Upper lobe of left lung (tissue), 4 donors: ENCODE results near the gene COG1.

Experiments used
- EP300 ChIP-seq, 4 donors: sonication (generic); formaldehyde crosslinking; IDR thresholded peaks; one replicate each; pipeline ENCODE4 v1.5.1; 2017; ENCODE audit warnings: antibody characterized with exemption in 4 of 4, control low read depth in 2 of 4
- POLR2A ChIP-seq, 4 donors: fragments of 450-650 bp; IDR thresholded peaks; one replicate each; pipeline ENCODE4 v1.5.1; 2016 to 2017; ENCODE audit warnings: antibody characterized with exemption in 4 of 4, mild to moderate bottlenecking in 2 of 4
- POLR2AphosphoS5 ChIP-seq, 2 donors: sonication (generic); formaldehyde crosslinking; IDR thresholded peaks; one replicate each; pipeline ENCODE4 v1.5.1; 2017; ENCODE audit warnings: antibody characterized with exemption in 2 of 2
- TF ChIP-seq, protein P1 (sequence below), 6 experiments: fragments of 450-650 bp in 4 of 6; fragments of 200-600 bp in 2 of 6; sonication (generic) in 2 of 6; IDR thresholded peaks; one replicate each; pipeline ENCODE4 v1.5.1; 2016 to 2019; ENCODE audit warnings: antibody characterized with exemption in 6 of 6

DNA sequence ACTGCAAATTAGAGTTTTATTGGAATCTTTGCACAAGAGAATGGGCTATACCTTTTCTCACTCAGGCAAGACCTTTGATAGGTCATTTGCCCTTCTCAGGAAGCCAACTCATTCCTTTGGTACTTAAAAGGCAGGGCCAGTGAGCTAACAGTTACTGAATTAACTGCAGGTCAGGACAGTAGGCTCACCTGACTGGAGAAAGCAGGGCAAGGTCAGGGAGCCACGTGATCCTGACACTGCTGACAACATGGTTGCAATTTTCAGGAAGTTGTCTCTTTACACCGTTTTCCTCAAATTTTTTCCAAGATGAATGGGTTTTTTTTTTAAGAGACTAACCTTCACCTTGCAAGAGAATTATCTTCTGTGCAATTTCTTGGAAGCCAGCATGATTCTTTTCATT is 47.7 kb downstream of the COG1 start:
- TF ChIP-seq, protein P1, sequence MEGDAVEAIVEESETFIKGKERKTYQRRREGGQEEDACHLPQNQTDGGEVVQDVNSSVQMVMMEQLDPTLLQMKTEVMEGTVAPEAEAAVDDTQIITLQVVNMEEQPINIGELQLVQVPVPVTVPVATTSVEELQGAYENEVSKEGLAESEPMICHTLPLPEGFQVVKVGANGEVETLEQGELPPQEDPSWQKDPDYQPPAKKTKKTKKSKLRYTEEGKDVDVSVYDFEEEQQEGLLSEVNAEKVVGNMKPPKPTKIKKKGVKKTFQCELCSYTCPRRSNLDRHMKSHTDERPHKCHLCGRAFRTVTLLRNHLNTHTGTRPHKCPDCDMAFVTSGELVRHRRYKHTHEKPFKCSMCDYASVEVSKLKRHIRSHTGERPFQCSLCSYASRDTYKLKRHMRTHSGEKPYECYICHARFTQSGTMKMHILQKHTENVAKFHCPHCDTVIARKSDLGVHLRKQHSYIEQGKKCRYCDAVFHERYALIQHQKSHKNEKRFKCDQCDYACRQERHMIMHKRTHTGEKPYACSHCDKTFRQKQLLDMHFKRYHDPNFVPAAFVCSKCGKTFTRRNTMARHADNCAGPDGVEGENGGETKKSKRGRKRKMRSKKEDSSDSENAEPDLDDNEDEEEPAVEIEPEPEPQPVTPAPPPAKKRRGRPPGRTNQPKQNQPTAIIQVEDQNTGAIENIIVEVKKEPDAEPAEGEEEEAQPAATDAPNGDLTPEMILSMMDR (IDR thresholded peaks at IDR 0.05), result no peak
- TF ChIP-seq POLR2AphosphoS5 (IDR thresholded peaks at IDR 0.05) (no peak), POLR2A (IDR thresholded peaks at IDR 0.05) (no peak), EP300 (IDR thresholded peaks at IDR 0.05) (no peak)
